Skin of body (tissue), 2 donors: ENCODE measurements around the gene KCNH1. TPM values are rescaled to one million over a fixed set of nuclear protein-coding genes. Genes with fewer than 3 reads are reported as not detected.
"Not testable (repeated sequence)": the region's sequence is repeated elsewhere in the genome, so short reads cannot be mapped to it uniquely, and the experiment has no call there.

Experiments used
- DNase-seq: peaks from one replicate; lab custom pipeline; 2025; lab: John Stamatoyannopoulos, UW
- total RNA-seq: library from RNA; depleted of rRNA; stranded (reverse); fragments of >200 nt; gene quantifications from one replicate; pipeline ENCODE4 v1.2.3, GENCODE V29; 2014

The KCNH1 gene
- total RNA-seq, 1 donor from 2014 or later: 0.59 TPM

- no peak for DNase-seq
Measured at GRCh38 chr1:211101481-211101880, 32.5 kb downstream of the KCNH1 start.

GRCh38 chr1:211099393-211099792 is 34.6 kb downstream of the KCNH1 start:
- no peak for DNase-seq

- DNase-seq: no peak
Measured at GRCh38 chr1:211095381-211095780, 38.6 kb downstream of the KCNH1 start.

- DNase-seq: no peak
Measured at GRCh38 chr1:211092955-211093354, 41.0 kb downstream of the KCNH1 start.

DNA sequence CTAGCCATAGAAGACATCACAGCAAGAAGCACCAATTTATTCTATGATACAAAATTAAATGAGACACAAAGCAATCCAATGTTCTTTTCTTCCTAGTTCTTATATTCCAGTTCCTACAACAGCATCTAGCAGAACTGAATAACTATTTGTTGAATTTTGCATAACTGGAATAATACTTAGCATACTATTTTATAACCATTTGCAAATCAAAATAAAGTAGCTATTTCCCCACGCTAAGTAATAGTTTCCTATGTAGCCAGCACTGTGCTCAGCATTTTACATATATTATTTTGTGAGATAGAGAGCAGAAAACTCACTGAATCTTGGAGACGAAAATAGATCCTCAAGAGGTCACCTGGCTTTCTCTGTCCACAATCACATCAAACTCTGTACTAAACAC is 42.1 kb downstream of the KCNH1 start:
- DNase-seq: no peak

GRCh38 chr1:211089536-211089935 is 44.4 kb downstream of the KCNH1 start:
- no peak for DNase-seq

DNA sequence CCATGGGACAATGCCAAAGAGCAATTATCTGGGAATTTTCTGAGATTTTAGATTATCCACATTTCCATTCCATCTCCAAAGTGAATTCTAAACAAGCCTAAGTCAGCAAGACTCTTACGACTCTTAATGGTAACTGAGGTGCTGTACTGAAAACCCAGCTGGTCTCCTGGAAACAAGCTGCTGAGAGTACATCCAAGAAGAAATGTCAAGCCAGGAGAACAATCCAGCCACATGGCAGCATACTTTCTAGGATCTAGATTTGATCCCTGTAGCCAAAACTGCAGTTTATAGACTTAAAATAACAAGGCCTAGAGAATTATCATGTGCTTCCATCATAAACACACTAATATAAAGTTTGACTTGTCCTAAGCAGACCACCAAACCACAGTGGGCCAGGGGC is 45.8 kb downstream of the KCNH1 start:
- DNase-seq: no peak

- no peak for DNase-seq
Measured at GRCh38 chr1:211082824-211083223, 51.1 kb downstream of the KCNH1 start.

DNA sequence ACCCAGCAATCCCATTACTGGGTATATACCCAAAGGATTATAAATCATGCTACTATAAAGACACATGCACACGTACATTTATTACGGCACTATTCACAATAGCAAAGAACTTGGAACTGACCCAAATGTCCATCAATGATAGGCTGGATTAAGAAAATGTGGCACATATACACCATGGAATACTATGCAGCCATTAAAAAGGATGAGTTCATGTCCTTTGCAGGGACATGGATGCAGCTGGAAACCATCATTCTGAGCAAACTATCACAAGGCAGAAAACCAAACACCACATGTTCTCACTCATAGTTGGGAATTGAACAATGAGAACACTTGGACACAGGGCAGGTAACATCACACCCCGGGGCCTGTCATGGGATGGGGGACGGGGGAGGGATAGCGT is 52.5 kb downstream of the KCNH1 start:
- not testable (repeated sequence) for DNase-seq

DNA sequence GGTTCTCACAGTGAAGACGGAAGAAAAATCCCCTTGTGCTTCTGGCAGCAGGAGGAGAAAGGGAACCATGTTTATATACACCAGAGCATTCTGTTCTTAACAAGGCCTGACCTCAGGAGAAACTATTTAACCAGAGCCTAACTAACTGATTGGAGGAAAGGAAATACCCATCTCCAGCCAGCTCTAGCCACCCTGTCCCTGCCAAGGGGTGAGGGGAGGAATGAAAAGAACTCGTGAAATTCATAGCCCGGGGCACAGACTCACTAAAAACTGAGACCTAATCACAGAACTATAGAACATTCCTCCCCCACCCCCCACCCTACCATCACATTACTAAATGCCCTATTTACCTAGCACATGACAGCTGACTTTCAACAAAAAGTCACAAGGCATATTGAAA is 65.0 kb downstream of the KCNH1 start:
- no peak for DNase-seq

DNA sequence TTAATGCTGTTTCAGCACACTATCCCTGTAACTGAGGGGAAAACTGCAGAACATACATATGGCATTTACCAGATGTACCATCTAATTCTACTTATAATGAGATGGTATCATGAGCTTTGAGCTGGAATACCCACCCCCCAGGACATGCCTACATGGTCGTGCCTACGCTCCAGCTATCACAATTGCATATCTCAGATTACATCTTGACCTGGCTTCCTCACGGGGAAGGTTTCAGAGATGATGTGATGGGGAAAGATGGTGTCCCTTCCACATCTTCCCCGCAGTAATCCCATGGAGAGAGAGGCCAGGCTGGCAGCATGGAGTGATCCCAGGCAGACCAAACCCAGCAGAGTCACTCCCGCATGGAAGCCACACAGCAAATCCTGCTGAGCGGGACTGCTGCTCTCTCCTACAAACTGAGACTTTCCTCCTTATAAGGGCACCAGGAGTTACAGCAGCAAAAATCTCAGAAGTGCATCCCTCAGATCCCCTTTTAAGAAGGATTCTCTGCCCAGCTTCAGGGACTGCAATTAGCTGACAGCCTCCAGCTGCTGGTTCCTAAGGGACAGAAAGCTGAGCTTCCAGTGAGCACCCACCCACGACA is 67.1 kb downstream of the KCNH1 start:
- no peak for DNase-seq

GRCh38 chr1:211041838-211042237 is 92.1 kb downstream of the KCNH1 start:
- DNase-seq: not testable (repeated sequence)

GRCh38 chr1:211037095-211037494 is 96.9 kb downstream of the KCNH1 start:
- no peak for DNase-seq

- no peak for DNase-seq
Measured at GRCh38 chr1:211036381-211037060, 97.4 kb downstream of the KCNH1 start.

GRCh38 chr1:211035821-211036380 is 98.0 kb downstream of the KCNH1 start:
- no peak for DNase-seq

DNA sequence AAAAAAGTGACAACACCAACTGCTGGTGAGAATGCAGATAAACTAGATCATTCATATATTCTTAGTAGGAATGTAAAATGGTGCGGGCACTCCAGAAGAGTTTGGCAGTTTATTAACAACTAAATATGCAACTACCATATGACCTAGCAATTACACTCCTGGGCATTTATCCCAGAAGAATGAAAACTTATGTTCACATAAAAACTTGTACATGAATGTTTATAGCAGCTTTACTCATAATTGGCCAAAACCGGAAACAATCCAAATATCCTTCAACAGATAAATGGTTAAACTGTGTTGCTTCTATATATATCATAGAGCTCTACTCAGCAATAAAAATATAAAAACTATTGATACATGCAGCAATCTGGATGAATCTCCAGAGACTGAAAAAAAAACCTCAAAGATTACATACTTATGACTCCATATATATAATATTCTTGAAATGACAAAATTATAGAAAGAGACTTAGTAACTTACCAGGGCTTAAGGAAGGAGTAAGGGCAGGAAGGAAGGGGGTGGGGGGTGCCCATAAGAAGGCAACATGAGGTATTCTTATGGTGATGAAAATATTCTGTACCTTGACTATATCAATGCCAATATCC is 99.9 kb downstream of the KCNH1 start:
- no peak for DNase-seq

- DNase-seq: no peak
Measured at GRCh38 chr1:211024901-211025300, 109.0 kb downstream of the KCNH1 start.

DNA sequence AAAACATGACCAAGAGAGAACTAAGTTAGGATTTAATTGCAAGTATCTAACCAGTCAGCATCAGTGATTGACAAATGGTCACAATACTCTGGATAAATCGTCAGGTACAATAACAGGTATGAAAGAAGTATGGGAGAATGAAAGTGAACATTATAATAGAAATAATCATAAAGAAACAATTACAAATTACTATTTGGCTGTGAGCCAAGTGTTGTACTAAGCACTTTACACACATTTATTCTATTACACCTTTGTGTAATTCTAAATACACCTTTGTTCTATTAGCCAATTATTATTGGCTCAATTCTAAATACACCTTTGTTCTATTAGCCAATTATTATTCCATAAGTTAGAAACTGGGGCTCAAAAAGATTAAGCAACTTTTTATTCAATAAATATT is 114.7 kb downstream of the KCNH1 start:
- no peak for DNase-seq

DNA sequence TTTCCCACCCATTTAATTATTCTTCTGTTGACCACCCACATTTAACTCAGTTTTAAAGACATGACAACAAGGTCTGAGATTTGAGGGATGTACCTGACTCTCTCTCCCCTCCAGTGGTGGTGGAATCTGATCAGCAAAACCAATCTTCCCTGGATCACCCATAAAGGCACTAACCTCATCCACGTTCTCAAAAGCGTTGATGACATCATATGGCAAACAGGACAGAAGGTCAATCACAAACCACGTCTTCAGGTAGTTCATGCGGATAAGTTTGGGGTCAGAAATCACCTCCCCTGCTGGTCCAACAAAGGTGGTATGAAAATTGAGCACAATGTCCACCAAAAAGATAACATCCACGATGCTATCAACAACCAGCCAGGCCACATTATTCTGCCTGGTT is 115.3 kb downstream of the KCNH1 start:
- no peak for DNase-seq

- no peak for DNase-seq
Measured at GRCh38 chr1:211017075-211017718, 116.8 kb downstream of the KCNH1 start.

DNA sequence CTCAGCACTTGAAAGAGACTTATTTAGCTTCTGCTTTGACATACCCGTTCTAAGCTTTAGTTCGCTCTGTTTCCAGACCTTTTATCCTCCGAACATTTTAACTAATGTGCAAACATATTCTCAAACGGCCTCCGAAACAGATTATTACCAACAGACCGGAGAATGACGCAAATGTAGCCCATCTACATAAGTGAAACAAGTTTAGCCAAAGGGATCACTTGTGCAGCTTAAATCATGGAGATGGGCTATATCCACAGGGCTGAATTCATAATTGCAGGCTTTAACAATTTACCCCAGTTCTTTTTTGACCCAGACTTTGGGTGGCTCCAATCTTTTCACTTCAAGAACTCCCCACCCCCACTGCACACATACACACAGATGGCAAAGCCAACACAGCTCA is 119.7 kb downstream of the KCNH1 start:
- DNase-seq: no peak
